HepG2 (cell line): Measurements from ENCODE around the gene CMTM8. TPM values are rescaled to one million over a fixed set of nuclear protein-coding genes. Genes with fewer than 3 reads are reported as not detected.

Experiments
- ATAC-seq: fragments of 200-7000 bp; cut with Tn5 transposase; 3 replicates; pipeline ENCODE4 v1.9.1; 2020; ENCODE audit warnings: mild to moderate bottlenecking, moderate library complexity
- BruUV-seq: library from RNA; stranded (reverse); fragments of 400-500 nt; replicated peaks from 2 replicates; lab custom pipeline; 2021; lab: Mats Ljungman, UMichigan
- CTCF ChIA-PET: fragments of 300-600 bp; formaldehyde crosslinking; extraction: SDS; loops from one replicate; lab custom pipeline; 2021; ENCODE audit warnings: low total read pairs, inconsistent platforms, low intra/inter-chr PET ratio; lab: Yijun Ruan, JAX
- POLR2A ChIA-PET: fragments of 350-600 bp; sonication (Branson Sonifier 250); formaldehyde crosslinking; loops from one replicate; lab custom pipeline; 2020; ENCODE audit warnings: antibody characterized with exemption, inconsistent platforms; lab: Yijun Ruan, JAX
- DNase-seq: peaks from one replicate; pipeline ENCODE4 v3.0.0-alpha.2; 2015; ENCODE audit warnings: low spot score
- FAIRE-seq: peaks from 3 replicates; lab custom pipeline; 2011; peaks lifted over from hg19 to GRCh38; lab: Jason Lieb, UNC
- H2AFZ ChIP-seq: one replicate; pipeline ENCODE4 v1.6.1; 2011; ENCODE audit warnings: low read length, inconsistent platforms
- H3K27ac ChIP-seq: fragments of 300-600 bp; 3 replicates; pipeline ENCODE4 v1.8.0; 2011; ENCODE audit warnings: mixed run types, mild to moderate bottlenecking, mixed read lengths, low read length, inconsistent platforms; ENCODE audit not compliant: insufficient read depth; ENCODE audit errors: extremely low read length
- H3K27me3 ChIP-seq, 2 experiments: fragments of 200-600 bp in 1 of 2; 2 replicates in 1 of 2; 3 replicates in 1 of 2; pipeline versions ENCODE4 v1.6.0 to v1.8.0; 2011; ENCODE audit warnings: low read length in 2 of 2, mild to moderate bottlenecking in 2 of 2, moderate library complexity in 2 of 2, inconsistent platforms in 1 of 2; ENCODE audit not compliant: insufficient read depth in 2 of 2, control insufficient read depth in 1 of 2
- H3K36me3 ChIP-seq, 2 experiments: fragments of 200-600 bp in 1 of 2; replicated peaks in 1 of 2; 2 replicates in 1 of 2; 3 replicates in 1 of 2; pipeline versions ENCODE4 v1.5.1 to v1.8.0; 2011; ENCODE audit warnings: low read length in 2 of 2, inconsistent platforms in 1 of 2; ENCODE audit not compliant: insufficient read depth in 2 of 2, control insufficient read depth in 1 of 2
- H3K4me1 ChIP-seq: 2 replicates; pipeline ENCODE4 v1.5.1; 2012; ENCODE audit warnings: low read length, inconsistent platforms; ENCODE audit not compliant: insufficient read depth
- H3K4me2 ChIP-seq: 2 replicates; pipeline ENCODE4 v1.6.0; 2011; ENCODE audit warnings: low read depth, low read length, inconsistent platforms
- H3K4me3 ChIP-seq, 3 experiments: fragments of 200-600 bp in 1 of 3; sonication (generic), shearing (Covaris generic) in 1 of 3; replicated peaks in 1 of 3; 2 replicates each; pipeline ENCODE4 v1.5.1; 2011 to 2016; ENCODE audit warnings: low read length in 3 of 3, inconsistent platforms in 2 of 3, low read depth in 2 of 3, mild to moderate bottlenecking in 2 of 3, control low read depth in 1 of 3, mixed read lengths in 1 of 3; ENCODE audit not compliant: insufficient read depth in 1 of 3
- H3K79me2 ChIP-seq: one replicate; pipeline ENCODE4 v1.6.1; 2011; ENCODE audit warnings: low read length, inconsistent platforms; ENCODE audit not compliant: insufficient read depth
- H3K9ac ChIP-seq: 2 replicates; pipeline ENCODE4 v1.6.0; 2011; ENCODE audit warnings: mild to moderate bottlenecking, low read depth, low read length, inconsistent platforms; ENCODE audit not compliant: insufficient read depth
- H3K9me3 ChIP-seq: 2 replicates; pipeline ENCODE4 v1.5.1; 2012; ENCODE audit warnings: mild to moderate bottlenecking, low read length
- H4K20me1 ChIP-seq: 2 replicates; pipeline ENCODE4 v1.6.0; 2011; ENCODE audit warnings: inconsistent platforms, mild to moderate bottlenecking, low read length, moderate library complexity; ENCODE audit not compliant: insufficient read depth
- E2F1 ChIP-seq: sonication (generic); formaldehyde crosslinking; IDR thresholded peaks from 2 replicates; pipeline ENCODE4 v1.5.0; 2020; ENCODE audit warnings: missing genetic modification reagents
- GFI1 ChIP-seq: sonication (generic); formaldehyde crosslinking; IDR thresholded peaks from 2 replicates; pipeline ENCODE4 v1.5.0; 2020; ENCODE audit warnings: missing genetic modification reagents, mild to moderate bottlenecking, borderline replicate concordance
- NKX3-1 ChIP-seq: sonication (generic); formaldehyde crosslinking; IDR thresholded peaks from 2 replicates; pipeline ENCODE4 v1.5.0; 2020; ENCODE audit warnings: missing genetic modification reagents
- NR2F6 ChIP-seq, 2 experiments: IDR thresholded peaks; 2 replicates each; pipeline ENCODE4 v1.6.1; 2016; ENCODE audit warnings: antibody characterized with exemption in 1 of 2, mild to moderate bottlenecking in 1 of 2
- PRDM10 ChIP-seq: sonication (generic); formaldehyde crosslinking; IDR thresholded peaks from 2 replicates; pipeline ENCODE4 v1.4.0; 2020; ENCODE audit warnings: low read depth, missing genetic modification reagents
- TAF15 ChIP-seq: fragments of 200-400 bp; formaldehyde crosslinking; IDR thresholded peaks from one replicate; pipeline ENCODE4 v1.6.1; 2018; ENCODE audit warnings: mild to moderate bottlenecking, low read depth, low read length; ENCODE audit not compliant: poor library complexity, severe bottlenecking
- ZNF501 ChIP-seq: sonication (generic); formaldehyde crosslinking; IDR thresholded peaks from 2 replicates; pipeline ENCODE4 v1.5.1; 2020; ENCODE audit warnings: mild to moderate bottlenecking, moderate library complexity, missing genetic modification reagents
- ZNF570 ChIP-seq: sonication (generic); formaldehyde crosslinking; IDR thresholded peaks from 2 replicates; pipeline ENCODE4 v1.4.0; 2020; ENCODE audit warnings: mild to moderate bottlenecking, missing genetic modification reagents, borderline replicate concordance
- ZNF850 ChIP-seq: sonication (generic); formaldehyde crosslinking; conservative IDR thresholded peaks from 2 replicates; pipeline ENCODE4 v1.9.0; 2021; ENCODE audit warnings: mild to moderate bottlenecking, missing genetic modification reagents
- ZXDC ChIP-seq: sonication (generic); formaldehyde crosslinking; IDR thresholded peaks from 2 replicates; pipeline ENCODE4 v1.5.0; 2020; ENCODE audit warnings: mild to moderate bottlenecking, missing genetic modification reagents
- WGBS: methylation state at CpG from one replicate; pipeline ENCODE4 v1.1.6; 2017; ENCODE audit warnings: low lambda C conversion rate; 5-methylcytosine and 5-hydroxymethylcytosine counted together
- in situ Hi-C: cut with HindIII; loops from 2 replicates; pipeline ENCODE4 v1.10.0; 2017; ENCODE audit warnings: low pct_unique_long_range_greater_than_20kb; ENCODE audit not compliant: extremely low pct_ligation_motif_present
- intact Hi-C: fragments of 100-400 bp; cut with micrococcal nuclease; formaldehyde crosslinking; loops from one replicate; pipeline ENCODE4 v1.10.0; 2022; ENCODE audit not compliant: unreplicated experiment
- polyA plus RNA-seq, 8 experiments: library from polyadenylated mRNA; depleted of rRNA in 3 of 8; stranded (reverse) in 7 of 8; unstranded in 1 of 8; fragments of >200 nt; fragmentation: Illumina TruSeq in 4 of 8; extraction: Trizol in 4 of 8; gene quantifications; 2 replicates each; pipeline versions ENCODE4 v1.2.1 to v1.2.3, GENCODE V29; 2011 to 2016; ENCODE audit warnings: low read depth in 4 of 8, missing spikeins in 1 of 8, mixed read lengths in 1 of 8; ENCODE audit not compliant: insufficient read depth in 1 of 8
- total RNA-seq, 5 experiments: library from RNA; depleted of rRNA; stranded (reverse); fragments of >200 nt; fragmentation: Illumina TruSeq; extraction: Trizol; gene quantifications; 2 replicates each; pipeline ENCODE4 v1.2.3, GENCODE V29; 2016; ENCODE audit warnings: low read depth in 1 of 5
- TF ChIP-seq, protein P1 (sequence below): sonication (generic); formaldehyde crosslinking; IDR thresholded peaks from 2 replicates; pipeline ENCODE4 v1.4.0; 2020; ENCODE audit warnings: missing genetic modification reagents, mild to moderate bottlenecking, borderline replicate concordance
- TF ChIP-seq, protein P2 (sequence below): sonication (generic); formaldehyde crosslinking; IDR thresholded peaks from 2 replicates; pipeline ENCODE4 v1.5.1; 2020; ENCODE audit warnings: missing genetic modification reagents, mild to moderate bottlenecking, borderline replicate concordance

Gene CMTM8
- total and polyA plus RNA-seq, 2 of the 13 experiments (the other 11 are each of a cell fraction or from before 2014, with no cell fraction given), result 8.9 to 15.8 TPM

DNA sequence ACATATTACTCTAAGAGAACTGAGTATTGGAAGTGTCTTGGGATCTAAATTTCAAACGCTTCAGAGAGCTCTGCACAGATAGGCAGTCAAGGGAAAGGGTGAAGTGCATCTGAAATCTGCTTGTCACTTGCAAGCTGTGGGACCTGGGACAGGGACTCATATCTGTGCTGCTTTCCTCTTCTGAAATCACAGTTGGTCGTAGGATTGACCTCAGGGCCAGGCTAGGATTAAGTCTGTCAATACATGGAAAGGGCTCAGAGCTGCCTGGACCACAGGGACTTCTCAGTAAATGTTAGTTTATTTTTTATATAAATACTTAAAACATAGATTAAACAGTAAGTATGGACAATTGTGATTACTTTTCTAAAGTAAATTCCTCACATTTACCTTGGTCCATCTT is 78.5 kb downstream of the CMTM8 start:
- H3K4me3 ChIP-seq, result no peak overlapping the region
- peaks cover 3% of the 10 kb centered on the region for H3K79me2 ChIP-seq
- DNase-seq (peak; percentile 50), ATAC-seq (peak; percentile 84), FAIRE-seq (no peak)
- no peaks in the 10 kb centered on the region for H3K36me3 ChIP-seq
- no peak overlapping the region for H3K9ac ChIP-seq
- WGBS, result 15% methylated on average over 2 of the region's 2 CpGs
- H3K27ac ChIP-seq, result peak overlapping the region; percentile 35
- in situ Hi-C loops (no loop called here), intact Hi-C loops (no loop called here)
- no peaks in the 10 kb centered on the region for H3K27me3 ChIP-seq
- H2AFZ ChIP-seq, result no peak overlapping the region
- ChIA-PET CTCF (no interaction called here), POLR2A (interaction anchor here (0.9 kb wide), 1 partner anchor 12 kb away, joined by 3 read pairs; no protein-coding TSS in a partner anchor)
- H3K4me1 ChIP-seq, result peaks cover 51% of the 10 kb centered on the region
- no peaks in the 10 kb centered on the region for H3K9me3 ChIP-seq
- 0 out of 2 replicates have a peak, but pooled peaks cover 3% of the 10 kb centered on the region for H4K20me1 ChIP-seq
- BruUV-seq, result no TSS peak
- peak overlapping the region; percentile 42 for H3K4me2 ChIP-seq
- TF ChIP-seq E2F1 (CRISPR knock-in tag) (no peak), NKX3-1 (CRISPR knock-in tag) (no peak), PRDM10 (CRISPR knock-in tag) (no peak), GFI1 (CRISPR knock-in tag) (peak; percentile 70), NR2F6 (IDR thresholded peaks at IDR 0.05) (peak; percentile 17; the same call in 1 of the 2 replicates), NR2F6 (CRISPR knock-in tag; IDR thresholded peaks at IDR 0.05) (0 out of 2 replicates have a peak, but pooled peaks have one; percentile 26), ZNF501 (CRISPR knock-in tag) (no peak), ZNF570 (CRISPR knock-in tag) (no peak), TAF15 (no peak), ZNF850 (CRISPR knock-in tag) (no peak), ZXDC (CRISPR knock-in tag) (no peak)
- TF ChIP-seq, protein P1, sequence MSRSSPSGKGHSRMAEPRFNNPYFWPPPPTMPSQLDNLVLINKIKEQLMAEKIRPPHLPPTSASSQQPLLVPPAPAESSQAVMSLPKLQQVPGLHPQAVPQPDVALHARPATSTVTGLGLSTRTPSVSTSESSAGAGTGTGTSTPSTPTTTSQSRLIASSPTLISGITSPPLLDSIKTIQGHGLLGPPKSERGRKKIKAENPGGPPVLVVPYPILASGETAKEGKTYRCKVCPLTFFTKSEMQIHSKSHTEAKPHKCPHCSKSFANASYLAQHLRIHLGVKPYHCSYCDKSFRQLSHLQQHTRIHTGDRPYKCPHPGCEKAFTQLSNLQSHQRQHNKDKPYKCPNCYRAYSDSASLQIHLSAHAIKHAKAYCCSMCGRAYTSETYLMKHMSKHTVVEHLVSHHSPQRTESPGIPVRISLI (CRISPR knock-in tag), result no peak
- TF ChIP-seq, protein P2, sequence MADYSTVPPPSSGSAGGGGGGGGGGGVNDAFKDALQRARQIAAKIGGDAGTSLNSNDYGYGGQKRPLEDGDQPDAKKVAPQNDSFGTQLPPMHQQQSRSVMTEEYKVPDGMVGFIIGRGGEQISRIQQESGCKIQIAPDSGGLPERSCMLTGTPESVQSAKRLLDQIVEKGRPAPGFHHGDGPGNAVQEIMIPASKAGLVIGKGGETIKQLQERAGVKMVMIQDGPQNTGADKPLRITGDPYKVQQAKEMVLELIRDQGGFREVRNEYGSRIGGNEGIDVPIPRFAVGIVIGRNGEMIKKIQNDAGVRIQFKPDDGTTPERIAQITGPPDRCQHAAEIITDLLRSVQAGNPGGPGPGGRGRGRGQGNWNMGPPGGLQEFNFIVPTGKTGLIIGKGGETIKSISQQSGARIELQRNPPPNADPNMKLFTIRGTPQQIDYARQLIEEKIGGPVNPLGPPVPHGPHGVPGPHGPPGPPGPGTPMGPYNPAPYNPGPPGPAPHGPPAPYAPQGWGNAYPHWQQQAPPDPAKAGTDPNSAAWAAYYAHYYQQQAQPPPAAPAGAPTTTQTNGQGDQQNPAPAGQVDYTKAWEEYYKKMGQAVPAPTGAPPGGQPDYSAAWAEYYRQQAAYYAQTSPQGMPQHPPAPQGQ, result no peak
